Pancreas (tissue), 10 donors: ENCODE measurements around the gene MYOM3. TPM values are rescaled to one million over a fixed set of nuclear protein-coding genes. Genes with fewer than 3 reads are reported as not detected.

Experiments used
- ATAC-seq, 4 donors: fragments of 200-7000 bp; cut with Tn5 transposase; one replicate each; pipeline versions ENCODE4 v1.8.0 to v1.9.1; 2020; ENCODE audit warnings: mild to moderate bottlenecking in 4 of 4, moderate library complexity in 4 of 4
- DNase-seq, 6 donors: peaks; one replicate each; pipeline ENCODE4 v3.0.0-alpha.2; 2020
- FAIRE-seq: peaks from 2 replicates; lab custom pipeline; 2012; peaks lifted over from hg19 to GRCh38; lab: Jason Lieb, UNC
- H3K27ac ChIP-seq, 4 donors: fragments of 200-600 bp; sonication (generic); 1 replicate in 3 of 4; 2 replicates in 1 of 4; pipeline versions ENCODE4 v1.5.0 to v1.8.0; 2020
- H3K27me3 ChIP-seq, 4 donors: fragments of 200-600 bp; one replicate each; pipeline ENCODE4 v1.8.0; 2021
- H3K36me3 ChIP-seq, 3 donors: fragments of 200-600 bp; sonication (generic) in 1 of 3; one replicate each; pipeline versions ENCODE4 v1.5.0 to v1.8.0; 2020 to 2021
- H3K4me1 ChIP-seq, 3 donors: fragments of 200-600 bp; one replicate each; pipeline ENCODE4 v1.8.0; 2021
- H3K4me3 ChIP-seq, 4 donors: fragments of 200-600 bp; sonication (generic) in 2 of 4; one replicate each; pipeline versions ENCODE4 v1.5.0 to v1.8.0; 2020 to 2021
- H3K9me3 ChIP-seq, 4 donors: fragments of 200-600 bp; one replicate each; pipeline ENCODE4 v1.8.0; 2021
- WGBS, 2 donors: extraction: QIAGEN DNeasy Blood & Tissue Kit; methylation state at CpG; one replicate each; pipeline ENCODE4 v1.1.7; 2013; 5-methylcytosine and 5-hydroxymethylcytosine counted together
- intact Hi-C, 3 donors: fragments of 100-400 bp; cut with DNase I; formaldehyde crosslinking; loops; one replicate each; pipeline versions ENCODE4 v1.11.1 to v1.14.2; 2022
- polyA plus RNA-seq, 2 donors: library from polyadenylated mRNA; stranded (reverse); fragments of 200-250 nt; gene quantifications; one replicate each; pipeline ENCODE4 v1.2.3, GENCODE V29; 2013
- total RNA-seq, 6 donors: library from RNA; stranded (reverse); fragmentation: NEBNext Ultra II Directional in 4 of 6; extraction: Animal tissue kit (Norgen Biotek cat#: 25700) in 4 of 6; gene quantifications; one replicate each; pipeline versions ENCODE4 v1.2.1 to v1.2.4, GENCODE V29; 2021 to 2023
- TF ChIP-seq, protein P1 (sequence below), 4 donors: fragments of 200-600 bp; sonication (generic) in 3 of 4; IDR thresholded peaks; one replicate each; pipeline versions ENCODE4 v1.5.0 to v1.8.0; 2021; ENCODE audit warnings: antibody characterized with exemption in 4 of 4
- donor health status: healthy with polysubstance abuse.
- donor health status: DM: no; HTN: no; CAD: no; lungs with moderate emphysema.
- donor health status: DM: no; HTN: no; CAD: no.
- donor health status: control.
- donor health status: control.
- donor health status: Bipolar disorder and iron deficiency.
- donor health status: DM: yes; HTN: yes; CAD: no.
- donor health status: DM: no; HTN: no; CAD: no.
- donor health status: DM: no; HTN: no; CAD: no.
- donor health status: DM: yes; HTN: yes; CAD: no.

Gene MYOM3
- total and polyA plus RNA-seq, 8 donors, result 0.38 to 1.7 (median 0.79) TPM

DNA sequence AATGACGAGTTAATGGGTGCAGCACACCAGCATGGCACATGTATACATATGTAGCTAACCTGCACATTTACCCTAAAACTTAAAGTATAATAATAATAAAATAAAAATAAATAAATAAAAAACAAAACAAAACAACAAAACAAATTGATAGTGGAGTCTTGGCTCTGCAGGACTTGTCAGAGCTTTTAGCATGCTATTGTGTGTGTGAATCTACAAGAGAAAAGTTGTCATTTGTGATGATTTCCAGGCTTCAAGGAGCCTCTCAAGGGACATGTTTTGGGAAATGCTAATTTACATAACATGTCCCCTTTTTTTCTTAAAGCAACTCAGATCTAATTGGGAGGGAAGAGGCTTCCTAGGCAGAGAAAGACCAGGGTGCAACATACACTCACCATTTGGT, 21.9 kb upstream of the MYOM3 start:
- H3K9me3 ChIP-seq, result no peaks in the 10 kb centered on the region
- peaks cover 33 to 57% (median 41%) of the 10 kb centered on the region in 3 donors for H3K4me1 ChIP-seq
- no peak for DNase-seq
- WGBS, 2 donors, result 66 to 77% methylated on average over 1 of the region's 1 CpG
- peak overlapping the region in 1 of 4 donors; percentile 4 for H3K4me3 ChIP-seq
- FAIRE-seq, result no peak
- H3K36me3 ChIP-seq, result peaks cover 0 to 38% (median 0%) of the 10 kb centered on the region in 3 donors
- peak overlapping the region in 1 of 4 donors; percentile 13 for H3K27ac ChIP-seq
- H3K27me3 ChIP-seq, result no peaks in the 10 kb centered on the region
- ATAC-seq, result no peak
- intact Hi-C loops, result no loop called here
- TF ChIP-seq, protein P1, sequence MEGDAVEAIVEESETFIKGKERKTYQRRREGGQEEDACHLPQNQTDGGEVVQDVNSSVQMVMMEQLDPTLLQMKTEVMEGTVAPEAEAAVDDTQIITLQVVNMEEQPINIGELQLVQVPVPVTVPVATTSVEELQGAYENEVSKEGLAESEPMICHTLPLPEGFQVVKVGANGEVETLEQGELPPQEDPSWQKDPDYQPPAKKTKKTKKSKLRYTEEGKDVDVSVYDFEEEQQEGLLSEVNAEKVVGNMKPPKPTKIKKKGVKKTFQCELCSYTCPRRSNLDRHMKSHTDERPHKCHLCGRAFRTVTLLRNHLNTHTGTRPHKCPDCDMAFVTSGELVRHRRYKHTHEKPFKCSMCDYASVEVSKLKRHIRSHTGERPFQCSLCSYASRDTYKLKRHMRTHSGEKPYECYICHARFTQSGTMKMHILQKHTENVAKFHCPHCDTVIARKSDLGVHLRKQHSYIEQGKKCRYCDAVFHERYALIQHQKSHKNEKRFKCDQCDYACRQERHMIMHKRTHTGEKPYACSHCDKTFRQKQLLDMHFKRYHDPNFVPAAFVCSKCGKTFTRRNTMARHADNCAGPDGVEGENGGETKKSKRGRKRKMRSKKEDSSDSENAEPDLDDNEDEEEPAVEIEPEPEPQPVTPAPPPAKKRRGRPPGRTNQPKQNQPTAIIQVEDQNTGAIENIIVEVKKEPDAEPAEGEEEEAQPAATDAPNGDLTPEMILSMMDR (IDR thresholded peaks at IDR 0.05), result no peak

DNA sequence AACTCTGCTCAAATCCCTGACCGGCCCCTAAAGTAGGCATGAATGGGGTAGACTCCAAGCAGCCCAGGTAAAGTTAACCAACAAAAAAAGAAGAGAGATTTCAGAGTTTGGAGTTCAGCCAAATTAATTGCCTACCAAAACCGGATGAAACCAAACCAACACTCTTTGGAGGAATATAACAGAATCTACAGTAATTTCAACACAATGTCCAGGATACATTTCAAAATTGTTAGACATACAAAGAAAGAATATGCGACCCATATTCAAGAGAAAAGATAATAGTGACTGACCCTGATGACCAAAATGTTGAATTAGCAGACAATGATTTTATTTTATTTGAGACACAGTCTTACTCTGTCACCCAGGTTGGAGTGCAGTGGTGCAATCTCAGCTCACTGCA, 18.4 kb upstream of the MYOM3 start:
- FAIRE-seq (no peak), DNase-seq (no peak), ATAC-seq (no peak)
- no peaks in the 10 kb centered on the region for H3K27me3 ChIP-seq
- TF ChIP-seq, protein P1 (IDR thresholded peaks at IDR 0.05), result no peak
- WGBS, 2 donors, result 58 to 59% methylated on average over 3 of the region's 3 CpGs
- H3K36me3 ChIP-seq, result peaks cover 0 to 30% (median 0%) of the 10 kb centered on the region in 3 donors
- no peaks in the 10 kb centered on the region for H3K9me3 ChIP-seq
- H3K4me3 ChIP-seq, result no peak overlapping the region
- H3K27ac ChIP-seq, result peak overlapping the region in 1 of 4 donors; percentile 19
- H3K4me1 ChIP-seq, result peaks cover 57 to 72% (median 68%) of the 10 kb centered on the region in 3 donors
- intact Hi-C loops, result no loop called here

DNA sequence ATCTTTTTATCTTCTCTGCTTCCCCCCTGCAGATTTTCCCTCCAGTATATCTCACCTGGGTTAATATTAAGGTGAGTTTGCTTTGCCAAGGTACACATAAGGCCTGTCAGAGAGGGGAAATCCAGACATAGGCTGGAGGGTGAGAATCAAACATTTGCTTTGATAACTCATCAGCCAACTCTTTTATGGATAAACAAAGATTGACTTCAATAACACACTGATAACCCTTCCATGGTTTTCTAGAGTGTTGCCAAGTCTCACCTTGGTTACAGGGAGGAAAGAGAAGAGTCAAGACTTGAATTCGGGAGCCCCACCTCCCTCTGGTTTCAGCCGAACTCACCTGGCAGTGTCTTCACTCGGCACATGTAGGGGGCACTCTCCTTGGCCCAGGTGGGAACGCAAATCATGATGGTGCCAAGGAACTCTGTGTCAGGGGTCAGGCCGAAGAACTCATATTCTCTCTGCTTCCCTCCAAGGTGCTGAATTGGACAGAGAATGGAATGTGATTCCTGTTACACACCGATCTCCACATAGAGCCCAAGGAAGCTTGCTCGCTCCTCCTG, 15.9 kb upstream of the MYOM3 start:
- H3K27me3 ChIP-seq, result no peaks in the 10 kb centered on the region
- FAIRE-seq (no peak), ATAC-seq (peak; percentile 69 to 85 (median 83)), DNase-seq (peak in 4 of 6 donors; percentile 50 to 70 (median 60))
- 22 to 26% methylated on average over 7 of the region's 7 CpGs for WGBS, 2 donors
- peaks cover 58 to 66% (median 66%) of the 10 kb centered on the region in 3 donors for H3K4me1 ChIP-seq
- TF ChIP-seq, protein P1 (IDR thresholded peaks at IDR 0.05), result no peak
- intact Hi-C loops, result no loop called here
- H3K4me3 ChIP-seq, result no peak overlapping the region
- H3K9me3 ChIP-seq, result no peaks in the 10 kb centered on the region
- H3K27ac ChIP-seq, result peak overlapping the region; percentile 37 to 71 (median 57)
- peaks cover 0 to 34% (median 0%) of the 10 kb centered on the region in 3 donors for H3K36me3 ChIP-seq

DNA sequence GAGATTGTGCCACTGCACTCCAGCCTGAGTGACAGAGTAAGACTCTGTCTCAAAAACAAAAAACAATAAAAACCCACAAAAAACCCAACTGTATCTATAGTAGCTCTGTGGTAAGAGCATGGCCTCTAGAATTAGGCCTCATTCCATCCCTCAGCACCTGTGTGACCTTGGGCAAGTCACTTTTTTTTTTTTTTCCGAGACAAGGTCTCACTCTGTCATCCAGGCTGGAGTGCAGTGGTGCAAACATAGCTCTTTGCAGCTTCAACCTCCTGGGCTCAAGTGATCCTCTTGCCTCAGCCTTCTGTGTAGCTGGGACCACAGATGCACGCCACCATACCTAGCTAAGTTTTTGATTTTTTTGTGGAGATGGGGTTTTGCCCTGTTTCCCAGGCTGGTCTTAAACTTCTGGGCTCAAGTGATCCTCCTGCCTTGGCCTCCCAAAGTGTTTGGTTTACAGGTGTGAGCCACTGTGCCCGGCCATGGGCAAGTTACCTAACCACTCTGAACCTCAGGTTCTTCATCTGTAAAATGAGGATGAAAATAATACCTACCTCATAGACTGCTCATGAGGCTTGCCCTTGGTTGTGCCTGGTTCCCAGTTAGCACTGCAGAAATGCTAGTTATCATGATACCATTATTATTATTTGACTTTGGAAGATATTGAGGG, 15.3 kb upstream of the MYOM3 start:
- WGBS, 2 donors, result 29 to 33% methylated on average over 3 of the region's 3 CpGs
- Histone ChIP-seq H3K36me3 (peaks cover 0 to 35% (median 0%) of the 10 kb centered on the region in 3 donors), H3K27ac (peak overlapping the region; percentile 37 to 71 (median 57)), H3K4me3 (no peak overlapping the region), H3K4me1 (peaks cover 56 to 66% (median 65%) of the 10 kb centered on the region in 3 donors), H3K27me3 (no peaks in the 10 kb centered on the region), H3K9me3 (no peaks in the 10 kb centered on the region)
- ATAC-seq (peak; percentile 44 to 61 (median 56)), FAIRE-seq (no peak), DNase-seq (peak in 1 of 6 donors; percentile 48)
- intact Hi-C loops, result no loop called here
- TF ChIP-seq, protein P1 (IDR thresholded peaks at IDR 0.05), result no peak

DNA sequence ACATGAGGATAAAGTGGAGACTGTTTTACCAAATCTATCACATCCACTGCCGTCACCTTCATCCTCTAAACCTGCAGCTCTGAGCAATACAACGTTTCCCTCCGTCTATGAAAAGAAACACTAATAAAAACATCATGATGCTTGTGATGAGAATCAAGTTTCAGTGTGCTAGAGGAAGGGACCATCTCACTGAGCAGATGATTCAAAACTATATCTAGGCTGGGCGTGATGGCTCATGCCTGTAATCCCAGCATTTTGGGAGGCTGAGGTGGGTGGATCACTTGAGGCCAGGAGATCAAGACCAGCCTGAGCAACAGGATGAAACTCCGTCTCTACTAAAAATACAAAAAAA, 14.7 kb upstream of the MYOM3 start:
- FAIRE-seq (no peak), DNase-seq (no peak), ATAC-seq (no peak)
- peak overlapping the region in 2 of 4 donors; percentile 51 to 63 for H3K27ac ChIP-seq
- WGBS, 2 donors, result 57 to 74% methylated on average over 5 of the region's 5 CpGs
- intact Hi-C loops, result no loop called here
- H3K27me3 ChIP-seq, result no peaks in the 10 kb centered on the region
- H3K4me3 ChIP-seq, result no peak overlapping the region
- peaks cover 0 to 35% (median 0%) of the 10 kb centered on the region in 3 donors for H3K36me3 ChIP-seq
- no peaks in the 10 kb centered on the region for H3K9me3 ChIP-seq
- TF ChIP-seq, protein P1 (IDR thresholded peaks at IDR 0.05), result no peak
- H3K4me1 ChIP-seq, result peaks cover 62 to 71% (median 70%) of the 10 kb centered on the region in 3 donors
